ENCODE measurements around the gene TMEM18.

DNA sequence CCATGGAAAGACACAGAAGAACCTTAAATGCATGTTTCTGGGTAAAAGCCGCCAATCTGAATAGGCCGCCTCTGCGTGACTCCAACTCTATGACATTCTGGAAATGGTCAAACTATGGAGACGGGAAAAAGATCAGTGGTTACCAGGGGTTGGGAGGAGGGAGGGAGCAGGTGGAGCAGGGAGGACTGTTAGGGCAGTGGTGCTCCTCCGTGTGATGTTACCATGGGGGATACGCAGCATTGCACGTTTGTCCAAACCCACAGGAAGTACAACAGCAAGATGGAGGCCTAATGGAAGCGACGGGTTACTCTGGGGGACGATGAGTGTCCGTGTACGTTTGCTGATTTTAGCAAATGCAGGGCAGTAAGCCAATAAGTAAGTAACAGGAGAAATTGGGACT, 17.2 kb downstream of the TMEM18 start:
- TF ChIP-seq, protein P1, sequence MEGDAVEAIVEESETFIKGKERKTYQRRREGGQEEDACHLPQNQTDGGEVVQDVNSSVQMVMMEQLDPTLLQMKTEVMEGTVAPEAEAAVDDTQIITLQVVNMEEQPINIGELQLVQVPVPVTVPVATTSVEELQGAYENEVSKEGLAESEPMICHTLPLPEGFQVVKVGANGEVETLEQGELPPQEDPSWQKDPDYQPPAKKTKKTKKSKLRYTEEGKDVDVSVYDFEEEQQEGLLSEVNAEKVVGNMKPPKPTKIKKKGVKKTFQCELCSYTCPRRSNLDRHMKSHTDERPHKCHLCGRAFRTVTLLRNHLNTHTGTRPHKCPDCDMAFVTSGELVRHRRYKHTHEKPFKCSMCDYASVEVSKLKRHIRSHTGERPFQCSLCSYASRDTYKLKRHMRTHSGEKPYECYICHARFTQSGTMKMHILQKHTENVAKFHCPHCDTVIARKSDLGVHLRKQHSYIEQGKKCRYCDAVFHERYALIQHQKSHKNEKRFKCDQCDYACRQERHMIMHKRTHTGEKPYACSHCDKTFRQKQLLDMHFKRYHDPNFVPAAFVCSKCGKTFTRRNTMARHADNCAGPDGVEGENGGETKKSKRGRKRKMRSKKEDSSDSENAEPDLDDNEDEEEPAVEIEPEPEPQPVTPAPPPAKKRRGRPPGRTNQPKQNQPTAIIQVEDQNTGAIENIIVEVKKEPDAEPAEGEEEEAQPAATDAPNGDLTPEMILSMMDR (IDR thresholded peaks at IDR 0.05): no peak
- TF ChIP-seq POLR2A (IDR thresholded peaks at IDR 0.05): no peak
